Endothelial cell of umbilical vein (primary cell): ENCODE data around the gene RPS16. TPM values are rescaled to one million over a fixed set of nuclear protein-coding genes. Genes with fewer than 3 reads are reported as not detected.

Experiments used
- BruUV-seq: library from RNA; stranded (reverse); fragments of 400-500 nt; replicated peaks from 2 replicates; lab custom pipeline; 2021; lab: Mats Ljungman, UMichigan
- CTCF ChIA-PET: fragments of 300-600, 350-600 bp; sonication (Branson Sonifier 250); formaldehyde crosslinking; loops from one replicate; lab custom pipeline; 2021; ENCODE audit warnings: antibody characterized with exemption, inconsistent platforms; lab: Charles Lee
- POLR2A ChIA-PET: fragments of 300-600, 350-600 bp; sonication (Branson Sonifier 250); formaldehyde crosslinking; loops from one replicate; lab custom pipeline; 2021; ENCODE audit warnings: antibody characterized with exemption, inconsistent platforms; lab: Charles Lee
- DNase-seq: peaks from one replicate; pipeline ENCODE4 v3.0.0-alpha.2; 2011; ENCODE audit warnings: low read depth, low spot score
- FAIRE-seq: peaks from 2 replicates; lab custom pipeline; 2011; peaks lifted over from hg19 to GRCh38; lab: Jason Lieb, UNC
- H2AFZ ChIP-seq: 2 replicates; pipeline ENCODE4 v1.6.0; 2012; ENCODE audit warnings: low read depth, low read length, control low read depth, inconsistent platforms
- H3K27ac ChIP-seq: 2 replicates; pipeline ENCODE4 v1.5.1; 2011; ENCODE audit warnings: low read depth, mild to moderate bottlenecking, control low read depth, low read length, moderate library complexity; ENCODE audit not compliant: insufficient read depth
- H3K27me3 ChIP-seq, 2 experiments: 2 replicates each; pipeline versions ENCODE4 v1.6.0 to v1.6.1; 2011; ENCODE audit warnings: low read length in 2 of 2, mixed read lengths in 1 of 2; ENCODE audit not compliant: control insufficient read depth in 2 of 2, insufficient read depth in 2 of 2
- H3K36me3 ChIP-seq, 2 experiments: 2 replicates in 1 of 2; 3 replicates in 1 of 2; pipeline ENCODE4 v1.5.1; 2011; ENCODE audit warnings: low read length in 2 of 2, mild to moderate bottlenecking in 1 of 2, moderate library complexity in 1 of 2; ENCODE audit not compliant: control insufficient read depth in 2 of 2, insufficient read depth in 2 of 2; ENCODE audit errors: extremely low read depth in 1 of 2
- H3K4me1 ChIP-seq: 3 replicates; pipeline ENCODE4 v1.5.1; 2011; ENCODE audit warnings: mild to moderate bottlenecking, low read length; ENCODE audit not compliant: control insufficient read depth, insufficient read depth; ENCODE audit errors: extremely low read depth
- H3K4me2 ChIP-seq: 2 replicates; pipeline ENCODE4 v1.6.1; 2011; ENCODE audit warnings: low read length, control low read depth, mixed read lengths; ENCODE audit not compliant: insufficient read depth
- H3K4me3 ChIP-seq, 3 experiments: fragments of 200-600 bp in 1 of 3; sonication (generic), shearing (Covaris generic) in 1 of 3; replicated peaks in 1 of 3; 2 replicates each; pipeline ENCODE4 v1.5.1; 2011 to 2016; ENCODE audit warnings: control low read depth in 3 of 3, low read length in 3 of 3, mild to moderate bottlenecking in 2 of 3, inconsistent platforms in 1 of 3, low read depth in 1 of 3, moderate library complexity in 1 of 3; ENCODE audit not compliant: insufficient read depth in 1 of 3
- H3K79me2 ChIP-seq: 2 replicates; pipeline ENCODE4 v1.6.0; 2012; ENCODE audit warnings: low read length, inconsistent platforms; ENCODE audit not compliant: control insufficient read depth, insufficient read depth
- H3K9ac ChIP-seq: replicated peaks from 2 replicates; pipeline ENCODE3; 2011; ENCODE audit warnings: low read length, control low read depth; ENCODE audit not compliant: insufficient read depth; ENCODE audit errors: extremely low read depth
- H3K9me1 ChIP-seq: replicated peaks from 3 replicates; pipeline ENCODE4 v1.6.0; 2011; ENCODE audit warnings: mild to moderate bottlenecking, low read length; ENCODE audit not compliant: control insufficient read depth, insufficient read depth; ENCODE audit errors: extremely low read depth
- H3K9me3 ChIP-seq: replicated peaks from 2 replicates; pipeline ENCODE4 v1.5.1; 2012; ENCODE audit warnings: low read length, inconsistent platforms; ENCODE audit not compliant: control insufficient read depth, insufficient read depth
- H4K20me1 ChIP-seq: replicated peaks from 2 replicates; pipeline ENCODE3; 2011; ENCODE audit warnings: mild to moderate bottlenecking, low read length; ENCODE audit not compliant: control insufficient read depth, insufficient read depth; ENCODE audit errors: extremely low read depth
- EZH2 ChIP-seq: IDR thresholded peaks from 2 replicates; pipeline ENCODE4 v1.6.1; 2012; ENCODE audit warnings: borderline replicate concordance, low read depth, mild to moderate bottlenecking, moderate library complexity, low read length, inconsistent platforms; ENCODE audit not compliant: severe bottlenecking
- FOS ChIP-seq: IDR thresholded peaks from 2 replicates; pipeline ENCODE4 v1.6.1; 2011; ENCODE audit warnings: mild to moderate bottlenecking, low read length, moderate library complexity, borderline replicate concordance; ENCODE audit not compliant: insufficient read depth
- GATA2 ChIP-seq: IDR thresholded peaks from 2 replicates; pipeline ENCODE4 v1.7.0; 2011; ENCODE audit warnings: low read depth, mild to moderate bottlenecking, moderate library complexity, mixed read lengths, low read length; ENCODE audit not compliant: insufficient read length, insufficient read depth
- JUN ChIP-seq: IDR thresholded peaks from 2 replicates; pipeline ENCODE4 v1.6.1; 2011; ENCODE audit warnings: borderline replicate concordance, low read depth; ENCODE audit not compliant: insufficient read length, insufficient read depth
- MYC ChIP-seq: IDR thresholded peaks from one replicate; pipeline ENCODE4 v1.6.1; 2011; ENCODE audit warnings: mild to moderate bottlenecking, low read depth, low read length
- POLR2A ChIP-seq: IDR thresholded peaks from 2 replicates; pipeline ENCODE4 v1.6.1; 2012; ENCODE audit warnings: low read depth, mild to moderate bottlenecking, control low read depth, low read length
- POLR2AphosphoS5 ChIP-seq: IDR thresholded peaks from 2 replicates; pipeline ENCODE4 v1.6.1; 2012; ENCODE audit warnings: low read depth, mild to moderate bottlenecking, control low read depth, low read length, moderate library complexity; ENCODE audit not compliant: insufficient read depth
- dilution Hi-C: fragments of 300-500 bp; cut with MboI; formaldehyde crosslinking; loops from one replicate; pipeline ENCODE4 v1.15.0; 2019; ENCODE audit warnings: low sequenced_read_pairs; ENCODE audit not compliant: extremely low pct_ligation_motif_present
- intact Hi-C: fragments of 100-400 bp; cut with micrococcal nuclease; formaldehyde crosslinking; loops from one replicate; pipeline ENCODE4 v1.10.0; 2022
- polyA plus RNA-seq, 4 experiments: library from polyadenylated mRNA; depleted of rRNA in 3 of 4; stranded (reverse) in 3 of 4; unstranded in 1 of 4; fragments of >200 nt; gene quantifications; 2 replicates each; pipeline versions ENCODE4 v1.2.1 to v1.2.3, GENCODE V29; 2011 to 2012; ENCODE audit warnings: missing spikeins in 1 of 4
- total RNA-seq: library from RNA; stranded (reverse); gene quantifications from 2 replicates; pipeline ENCODE4 v1.2.3, GENCODE V29; 2021
- TF ChIP-seq, protein P1 (sequence below): IDR thresholded peaks from 2 replicates; pipeline ENCODE4 v1.6.1; 2011; ENCODE audit not compliant: insufficient read depth, insufficient read length
- TF ChIP-seq, protein P2 (sequence below), 2 donors: IDR thresholded peaks; 1 replicate in 1 of 2; 2 replicates in 1 of 2; pipeline ENCODE4 v1.5.1; 2011; ENCODE audit warnings: low read length in 2 of 2, mild to moderate bottlenecking in 2 of 2, moderate library complexity in 2 of 2, control low read depth in 1 of 2, inconsistent platforms in 1 of 2, low read depth in 1 of 2; ENCODE audit not compliant: insufficient read depth in 1 of 2; ENCODE audit errors: extremely low read depth in 1 of 2

RPS16 gene
- total and polyA plus RNA-seq, 2 donors (not counting 3 experiments of a cell fraction or from before 2014, with no cell fraction given), result 1,768 to 5,244 TPM

DNA sequence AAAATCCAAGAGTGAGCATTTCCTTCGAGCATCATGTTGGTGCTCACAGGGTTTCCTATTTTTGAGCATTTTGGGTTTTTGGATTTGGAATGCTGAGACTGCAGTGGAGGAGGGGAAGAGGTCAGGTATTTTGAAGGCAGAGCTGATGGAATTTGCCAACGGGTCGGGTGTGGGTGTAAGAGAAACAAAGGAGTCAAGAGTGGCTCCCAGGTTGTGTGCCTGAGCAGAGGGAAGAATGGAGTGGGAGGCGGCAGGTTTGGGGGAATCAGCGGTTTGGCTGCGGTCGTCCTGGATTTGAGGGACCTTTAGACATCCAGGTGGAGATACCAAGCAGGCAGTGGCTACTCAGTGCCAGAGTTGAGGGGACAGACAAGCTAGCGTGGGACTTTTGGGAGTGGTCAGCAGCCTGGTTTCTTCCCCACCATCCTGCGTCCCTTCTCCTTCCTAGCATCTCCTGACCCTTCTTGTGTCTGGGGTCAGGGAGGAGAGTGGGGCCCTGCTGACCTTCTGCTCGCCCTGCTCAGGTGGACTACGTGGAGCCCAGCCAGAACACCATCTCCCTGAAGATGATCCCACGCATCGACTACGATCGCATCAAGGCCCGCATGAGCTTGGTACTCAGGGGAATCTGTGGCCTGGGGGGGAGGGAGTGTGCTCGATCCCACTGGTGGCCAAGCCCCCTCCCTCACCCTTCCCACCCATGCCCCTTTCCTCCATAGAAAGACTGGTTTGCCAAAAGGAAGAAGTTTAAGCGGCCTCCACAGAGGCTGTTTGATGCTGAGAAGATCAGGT, 30.4 kb upstream of the RPS16 start:
- DNase-seq (no peak), FAIRE-seq (no peak)
- Histone ChIP-seq H2AFZ (no peak overlapping the region), H3K9me3 (no peaks in the 10 kb centered on the region), H4K20me1 (no peaks in the 10 kb centered on the region), H3K9ac (no peak overlapping the region), H3K9me1 (no peaks in the 10 kb centered on the region), H3K79me2 (peaks cover 2% of the 10 kb centered on the region), H3K4me1 (no peaks in the 10 kb centered on the region), H3K27me3 (no peaks in the 10 kb centered on the region), H3K4me2 (no peak overlapping the region), H3K4me3 (no peak overlapping the region), H3K27ac (no peak overlapping the region), H3K36me3 (peaks cover 17 to 53% of the 10 kb centered on the region in 2 experiments)
- no TSS peak for BruUV-seq
- POLR2A ChIA-PET, result no interaction called here
- dilution Hi-C loops, result no loop called here
- intact Hi-C loops, result no loop called here
- CTCF ChIA-PET, result no interaction called here
- TF ChIP-seq, protein P1, sequence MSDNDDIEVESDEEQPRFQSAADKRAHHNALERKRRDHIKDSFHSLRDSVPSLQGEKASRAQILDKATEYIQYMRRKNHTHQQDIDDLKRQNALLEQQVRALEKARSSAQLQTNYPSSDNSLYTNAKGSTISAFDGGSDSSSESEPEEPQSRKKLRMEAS, result no peak
- TF ChIP-seq FOS (no peak), POLR2A (no peak), MYC (no peak), JUN (no peak), GATA2 (no peak), EZH2 (no peak), POLR2AphosphoS5 (no peak)
- TF ChIP-seq, protein P2, sequence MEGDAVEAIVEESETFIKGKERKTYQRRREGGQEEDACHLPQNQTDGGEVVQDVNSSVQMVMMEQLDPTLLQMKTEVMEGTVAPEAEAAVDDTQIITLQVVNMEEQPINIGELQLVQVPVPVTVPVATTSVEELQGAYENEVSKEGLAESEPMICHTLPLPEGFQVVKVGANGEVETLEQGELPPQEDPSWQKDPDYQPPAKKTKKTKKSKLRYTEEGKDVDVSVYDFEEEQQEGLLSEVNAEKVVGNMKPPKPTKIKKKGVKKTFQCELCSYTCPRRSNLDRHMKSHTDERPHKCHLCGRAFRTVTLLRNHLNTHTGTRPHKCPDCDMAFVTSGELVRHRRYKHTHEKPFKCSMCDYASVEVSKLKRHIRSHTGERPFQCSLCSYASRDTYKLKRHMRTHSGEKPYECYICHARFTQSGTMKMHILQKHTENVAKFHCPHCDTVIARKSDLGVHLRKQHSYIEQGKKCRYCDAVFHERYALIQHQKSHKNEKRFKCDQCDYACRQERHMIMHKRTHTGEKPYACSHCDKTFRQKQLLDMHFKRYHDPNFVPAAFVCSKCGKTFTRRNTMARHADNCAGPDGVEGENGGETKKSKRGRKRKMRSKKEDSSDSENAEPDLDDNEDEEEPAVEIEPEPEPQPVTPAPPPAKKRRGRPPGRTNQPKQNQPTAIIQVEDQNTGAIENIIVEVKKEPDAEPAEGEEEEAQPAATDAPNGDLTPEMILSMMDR (IDR thresholded peaks at IDR 0.05; ENCODE audit: extremely low read depth in 1 of 2, insufficient read depth in 1 of 2, low read depth in 1 of 2, low read length in 2 of 2), result no peak
